Activated T-helper 1 cell treated with Interleukin-2 at 50 U/mL for 16 hours (primary cell): Measurements from ENCODE around the gene MTUS2.

Experiments
- DNase-seq: peaks from one replicate; pipeline ENCODE4 v3.0.0-alpha.2; 2020; ENCODE audit warnings: low read depth

MTUS2 gene

DNA sequence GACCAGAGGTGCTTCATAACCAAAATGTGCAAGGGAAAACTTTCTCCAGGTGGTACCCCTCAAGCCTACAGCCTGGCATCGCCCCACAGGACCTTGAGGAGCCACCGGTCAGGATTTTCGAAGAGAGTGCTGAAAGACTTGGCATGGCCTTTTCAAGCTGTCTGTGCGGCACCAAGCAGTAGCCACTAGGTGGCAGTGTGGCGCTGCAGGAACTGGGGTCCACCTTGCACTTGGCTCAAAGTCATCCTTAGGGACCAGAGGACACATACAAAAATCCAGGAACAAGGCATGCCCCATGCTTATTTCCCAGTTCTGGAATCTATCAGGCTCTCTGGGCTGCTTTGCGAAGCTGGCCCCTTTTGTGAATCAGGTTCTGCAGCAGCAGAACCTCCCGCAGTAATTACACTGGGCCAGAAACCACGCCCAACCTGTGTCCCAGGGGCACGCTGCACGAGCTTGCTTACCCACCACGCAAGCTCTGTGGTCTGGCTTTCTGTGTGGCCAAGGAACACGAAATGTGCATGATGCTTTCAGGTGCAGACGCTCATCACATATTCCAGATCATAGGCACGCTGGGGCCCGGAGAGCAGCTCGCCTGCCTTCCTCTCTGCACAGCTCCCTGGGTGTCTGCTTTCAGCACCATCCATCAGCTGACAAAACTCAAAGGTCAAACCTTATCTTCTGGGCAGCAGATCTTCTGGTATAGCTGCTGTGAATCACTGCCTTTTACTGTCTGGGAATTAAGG lies 688.2 kb downstream of the MTUS2 start:
- DNase-seq: peak; percentile 55

DNA sequence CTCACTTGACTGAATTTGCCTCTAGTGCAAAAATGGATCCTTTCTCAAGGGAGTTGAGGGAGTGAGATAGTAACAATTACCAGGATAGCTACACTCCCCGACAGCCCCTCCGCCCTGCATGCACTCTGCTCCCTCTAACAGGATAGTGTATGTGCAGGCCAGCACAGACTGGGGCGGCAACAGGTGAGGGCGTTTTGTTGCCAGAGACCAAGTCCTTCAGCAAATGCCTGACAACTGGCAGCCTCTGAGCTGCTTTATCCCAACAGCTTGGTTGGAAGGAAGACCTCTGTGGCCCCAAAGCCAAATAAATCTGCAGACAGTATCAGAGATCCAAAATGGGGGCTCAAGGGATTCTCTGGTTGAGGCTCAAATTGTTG lies 688.7 kb downstream of the MTUS2 start:
- no peak for DNase-seq

DNA sequence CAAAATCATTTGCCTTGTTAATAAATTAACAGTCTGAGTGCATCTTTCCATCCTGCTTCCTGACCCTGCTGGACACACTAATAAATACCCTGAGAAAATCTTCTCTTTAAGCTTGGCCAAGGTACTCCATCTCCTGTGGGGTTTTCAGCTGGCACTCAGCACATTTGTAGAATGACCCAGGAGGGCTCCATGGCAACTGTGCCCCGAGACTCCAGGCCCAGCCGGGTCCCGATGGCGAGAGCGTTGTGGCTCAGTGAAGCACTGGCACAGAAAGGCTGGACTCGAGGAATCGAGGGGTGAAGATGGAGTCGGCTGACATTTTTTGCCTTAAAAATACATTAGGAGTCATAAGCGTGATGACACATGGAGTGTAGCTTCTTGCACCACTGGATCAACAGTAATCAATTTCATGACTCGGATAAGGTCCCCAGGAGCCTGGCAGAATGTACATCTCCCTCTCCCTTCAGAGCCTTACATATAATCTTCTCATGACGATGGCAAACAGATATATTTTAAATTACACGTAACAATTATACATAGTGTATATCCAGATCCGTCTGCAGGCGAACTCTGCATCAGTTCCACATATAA lies 690.0 kb downstream of the MTUS2 start:
- no peak for DNase-seq

DNA sequence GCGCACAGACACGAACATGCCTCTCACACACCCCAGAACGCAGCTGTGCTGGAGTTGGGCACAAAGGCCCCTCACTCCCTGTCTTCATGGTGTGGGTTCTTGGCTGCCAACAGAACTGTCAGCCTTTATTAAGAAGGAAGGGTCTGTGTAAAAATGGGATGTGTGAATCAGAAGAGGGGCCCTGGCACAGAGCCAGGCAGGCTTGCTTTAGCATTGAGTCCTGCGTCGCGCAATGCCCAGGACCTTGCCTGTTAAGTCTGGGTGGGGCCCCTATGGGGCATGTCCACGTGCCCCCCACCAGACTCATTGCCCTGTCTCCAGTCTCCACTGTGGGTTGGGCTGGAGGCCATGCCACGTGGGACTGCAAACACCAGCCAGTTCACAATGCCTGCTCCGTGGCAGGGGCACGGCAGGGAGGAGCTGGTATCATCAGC lies 690.5 kb downstream of the MTUS2 start:
- DNase-seq: no peak

DNA sequence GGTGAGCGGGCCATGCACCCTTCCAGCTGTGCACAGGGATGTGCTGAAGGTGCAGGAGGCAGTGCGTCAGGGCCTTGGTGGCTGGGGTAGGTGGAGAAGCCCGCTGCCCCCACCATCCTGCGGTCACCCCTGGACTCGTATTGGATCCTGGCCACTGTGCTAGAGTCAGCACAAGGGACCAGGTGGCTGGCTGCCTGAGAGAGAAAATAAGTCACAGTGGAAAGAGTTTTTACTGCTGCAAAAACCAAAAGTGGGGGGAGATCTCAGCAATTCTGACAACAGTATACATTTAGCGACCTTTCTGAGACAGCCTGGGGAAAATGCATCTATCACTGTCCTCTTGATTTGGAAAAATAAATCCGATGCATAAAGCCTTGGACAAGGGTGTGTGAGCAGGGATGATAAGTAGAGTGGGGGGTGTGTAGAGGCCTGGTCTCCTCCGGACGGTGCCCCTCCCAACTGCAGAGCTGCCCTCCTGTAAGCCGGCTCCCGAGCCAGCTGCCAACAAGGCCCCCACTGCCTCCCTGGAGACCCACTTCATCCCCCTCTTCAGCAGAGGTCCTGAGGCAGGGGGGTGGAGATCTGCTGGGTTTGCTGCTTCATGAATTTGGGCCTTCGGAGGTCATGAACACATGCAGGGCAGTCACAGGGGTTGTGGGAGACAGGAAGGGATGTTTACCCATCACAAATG lies 691.1 kb downstream of the MTUS2 start:
- no peak for DNase-seq

DNA sequence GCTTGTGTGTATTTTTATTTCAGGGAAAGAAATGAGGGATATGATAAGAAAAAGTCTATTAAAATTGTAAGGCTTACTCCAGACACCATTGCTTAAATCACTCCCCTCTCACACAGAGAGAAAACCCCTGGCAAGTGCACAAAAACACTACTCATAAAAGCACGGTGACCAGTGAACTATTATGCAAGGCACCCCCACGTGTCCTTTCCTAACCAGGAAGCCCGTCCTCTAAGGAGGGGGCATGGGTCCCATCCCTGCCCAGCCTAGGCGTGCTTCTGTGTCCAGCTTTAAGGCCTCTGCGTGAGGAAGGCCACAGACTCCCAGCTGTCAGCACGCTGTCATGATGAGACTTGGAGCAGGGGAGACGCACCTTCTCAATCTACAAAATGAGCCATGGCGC lies 691.8 kb downstream of the MTUS2 start:
- no peak for DNase-seq

DNA sequence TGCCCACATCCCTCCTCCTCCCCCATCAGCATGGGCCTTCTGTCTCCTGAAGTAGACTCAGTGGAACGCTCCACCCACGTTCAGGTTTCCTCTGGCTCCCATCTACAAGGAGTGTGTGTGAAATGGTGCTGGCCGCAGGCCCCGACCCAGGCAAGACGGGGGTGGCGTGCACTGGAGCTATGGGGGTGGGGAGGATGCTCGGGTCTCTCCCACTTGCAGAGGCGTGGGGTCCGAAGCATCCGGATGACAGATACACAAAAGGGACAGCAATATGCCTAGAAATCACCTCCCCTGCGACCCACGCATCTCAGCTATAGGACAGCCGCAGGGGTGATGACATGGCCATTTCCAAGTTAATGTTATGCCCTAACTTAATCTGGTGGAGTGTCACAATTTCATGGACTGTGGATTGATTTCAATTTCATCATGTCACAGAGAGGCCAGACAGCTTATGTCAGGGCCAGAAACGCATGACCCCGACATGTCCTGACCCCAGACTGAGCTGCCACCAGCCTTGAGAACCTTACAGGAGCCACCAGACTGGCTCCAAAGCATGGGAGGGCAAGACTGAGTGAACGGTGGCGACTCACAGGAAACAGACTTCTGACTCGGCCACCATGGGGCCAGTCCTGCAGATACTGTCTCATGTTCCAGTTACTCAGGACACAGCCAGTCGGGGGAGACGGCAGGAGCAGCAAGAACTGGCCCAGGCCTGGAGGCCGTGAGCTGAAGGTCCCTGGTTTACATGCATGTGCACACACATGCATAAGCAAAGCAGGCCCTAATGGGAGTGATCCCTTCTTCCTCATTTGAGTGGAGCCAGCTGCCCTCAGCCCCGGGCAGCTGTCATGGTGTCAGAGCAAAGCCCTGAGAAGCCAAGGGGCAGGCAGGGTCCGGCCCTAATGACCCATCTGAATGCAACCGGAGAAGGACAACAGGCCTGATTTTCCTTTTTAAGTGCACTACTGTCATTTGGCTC lies 693.2 kb downstream of the MTUS2 start:
- no peak for DNase-seq

DNA sequence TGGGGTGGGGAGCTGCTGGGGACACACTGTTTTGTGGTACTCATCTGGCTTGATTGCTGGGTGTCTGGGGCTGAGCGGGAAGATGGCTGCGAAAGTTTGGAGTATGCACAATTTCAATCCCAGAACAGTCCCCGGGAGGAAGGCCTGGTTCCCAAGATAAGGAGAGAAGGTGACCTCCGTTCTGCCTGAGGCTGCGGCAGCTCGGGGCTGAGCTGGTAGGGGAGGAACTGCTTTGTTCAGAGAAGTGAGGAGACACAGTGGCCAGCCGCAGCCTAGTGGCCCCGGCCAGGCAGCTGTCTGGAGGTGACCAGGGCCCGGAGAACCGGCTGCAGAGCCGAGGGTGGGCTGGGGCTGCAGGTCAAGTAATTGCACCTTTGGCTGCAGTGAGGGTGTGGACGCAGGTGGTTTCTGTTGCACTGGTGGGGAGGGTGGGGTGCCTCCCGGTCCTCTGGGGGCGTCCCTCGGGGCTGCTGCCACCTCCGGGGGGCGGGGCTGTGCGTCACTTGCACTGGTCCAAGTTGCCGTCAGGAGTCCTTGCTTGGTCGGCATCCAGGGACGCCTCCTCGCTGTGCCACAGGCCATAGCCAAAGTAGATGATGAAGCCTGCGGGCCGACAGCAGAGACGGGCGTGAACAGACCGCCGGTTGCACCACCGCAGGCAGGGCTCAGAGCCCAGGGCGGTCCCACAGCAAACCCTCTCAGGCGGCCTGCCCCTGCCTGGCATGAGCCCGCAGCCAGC lies 694.0 kb downstream of the MTUS2 start:
- DNase-seq: no peak

DNA sequence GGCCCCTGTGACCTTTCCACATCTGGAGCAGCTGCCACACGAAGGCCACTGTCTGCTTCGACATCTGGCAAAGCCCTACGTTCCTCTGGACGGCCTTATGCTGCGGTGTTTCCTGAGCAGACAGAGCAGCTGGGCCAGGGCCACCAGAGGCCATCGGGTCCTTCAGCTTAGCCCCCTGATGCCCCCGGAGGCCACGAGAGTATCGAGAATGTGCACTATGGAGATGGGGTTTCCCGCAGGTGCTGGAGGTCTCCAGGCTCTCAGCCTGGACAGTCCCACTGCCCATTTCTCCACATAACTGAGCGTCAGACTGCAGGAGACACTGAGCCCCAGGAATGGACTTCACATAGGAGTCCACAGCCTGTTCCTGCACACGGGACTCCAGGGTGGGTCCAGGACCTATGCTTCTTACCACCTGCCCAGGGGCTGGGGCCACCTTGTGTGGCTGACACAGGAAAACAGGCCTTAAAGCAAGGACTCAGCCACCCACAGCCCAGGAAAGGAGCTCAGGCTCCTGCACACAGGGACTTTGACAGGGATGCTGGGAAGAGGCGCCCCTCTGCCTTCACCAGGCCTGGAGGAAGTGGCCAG lies 694.7 kb downstream of the MTUS2 start:
- DNase-seq: no peak

DNA sequence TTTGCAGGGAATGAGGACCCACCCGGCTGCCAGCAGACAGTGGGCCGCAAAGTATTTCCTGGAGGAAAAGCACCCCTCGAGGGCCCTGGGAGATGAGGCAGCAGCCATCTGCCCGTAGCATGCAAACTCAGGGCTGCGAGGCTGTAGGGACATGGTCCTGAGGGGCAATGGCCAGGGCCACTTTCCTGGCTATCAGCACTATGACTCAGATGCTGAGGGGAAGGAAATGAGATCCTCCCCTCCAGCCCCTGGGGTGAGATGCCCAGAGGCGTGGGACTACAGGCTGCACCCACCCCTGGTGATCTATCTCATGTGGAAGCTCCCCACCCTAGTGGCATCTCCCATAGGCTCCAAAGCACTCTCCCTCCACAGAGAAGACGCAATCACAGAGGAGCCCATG lies 695.2 kb downstream of the MTUS2 start:
- no peak for DNase-seq

DNA sequence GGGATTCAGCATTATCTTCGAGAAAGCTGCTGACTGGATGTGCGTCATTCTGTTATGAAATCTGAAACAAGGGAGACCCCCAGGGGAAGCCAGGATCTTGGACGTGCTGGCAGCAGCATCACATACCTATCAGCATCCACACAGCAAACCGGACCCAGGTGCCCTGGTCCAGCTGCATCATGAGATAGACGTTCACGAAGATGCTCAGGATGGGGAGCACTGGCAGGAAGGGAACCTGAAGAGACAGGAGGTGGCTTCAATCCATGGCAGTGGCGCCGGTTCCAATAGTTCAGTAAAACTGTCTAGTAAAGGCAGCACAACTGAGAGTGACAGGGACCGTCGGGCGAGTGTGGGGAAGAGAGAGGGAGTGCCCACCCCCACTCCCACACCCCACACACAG lies 695.9 kb downstream of the MTUS2 start:
- DNase-seq: no peak

DNA sequence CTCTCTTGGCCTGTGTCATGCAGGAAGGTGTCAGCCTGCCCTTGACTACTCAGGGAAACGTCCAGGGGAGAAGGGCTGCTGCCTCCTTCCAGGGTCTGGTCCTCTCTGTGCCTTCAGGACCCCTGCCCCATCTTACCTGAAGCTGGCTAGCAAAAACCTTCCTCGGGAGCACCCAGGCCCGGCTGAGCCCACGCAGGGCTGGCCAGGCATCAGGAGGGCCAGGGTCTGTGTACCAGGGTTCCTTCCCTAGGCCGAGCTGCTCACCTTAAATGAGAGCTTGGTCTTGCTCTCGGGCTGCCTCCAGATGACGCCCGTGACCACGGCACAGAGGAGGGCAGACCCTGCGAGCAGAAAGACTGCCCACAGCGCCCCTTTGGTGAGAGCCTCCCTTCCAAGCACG lies 696.7 kb downstream of the MTUS2 start:
- DNase-seq: no peak

DNA sequence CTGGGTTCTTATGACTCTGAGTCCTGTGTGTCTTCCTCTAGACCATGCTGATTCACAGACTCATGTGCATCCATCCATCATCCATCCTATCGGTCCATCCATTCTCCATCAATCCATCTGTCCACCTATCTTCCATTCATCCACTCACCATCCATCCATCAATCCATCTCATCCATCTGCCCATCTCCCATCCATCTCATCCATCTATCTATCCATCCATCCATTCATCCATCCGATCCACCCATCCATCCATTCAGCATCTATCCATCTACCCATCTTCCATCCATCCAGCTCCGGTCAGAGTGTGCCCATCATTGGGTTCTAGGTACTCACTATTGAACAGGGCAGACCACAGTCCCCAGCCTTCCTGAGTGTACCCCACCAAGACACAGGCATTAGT lies 699.8 kb downstream of the MTUS2 start:
- DNase-seq: no peak

DNA sequence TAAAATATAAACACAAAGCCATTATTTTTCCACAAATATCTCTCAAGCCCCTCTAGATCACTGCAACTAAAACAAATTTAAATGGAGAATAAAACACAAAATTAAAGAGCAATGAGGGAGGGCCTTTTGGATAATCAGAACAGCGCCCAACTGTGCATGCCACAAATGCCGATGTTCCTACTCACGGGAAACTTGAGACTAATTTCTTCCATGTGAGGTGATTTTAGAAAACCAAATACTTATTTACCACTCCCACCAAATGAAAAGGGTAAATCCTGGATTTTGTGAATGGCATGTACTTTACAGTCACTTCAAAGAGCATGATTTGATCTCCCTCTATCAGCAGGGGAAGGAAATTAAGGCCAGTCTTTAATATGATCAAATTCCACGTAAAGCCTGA lies 700.5 kb downstream of the MTUS2 start:
- DNase-seq: no peak

DNA sequence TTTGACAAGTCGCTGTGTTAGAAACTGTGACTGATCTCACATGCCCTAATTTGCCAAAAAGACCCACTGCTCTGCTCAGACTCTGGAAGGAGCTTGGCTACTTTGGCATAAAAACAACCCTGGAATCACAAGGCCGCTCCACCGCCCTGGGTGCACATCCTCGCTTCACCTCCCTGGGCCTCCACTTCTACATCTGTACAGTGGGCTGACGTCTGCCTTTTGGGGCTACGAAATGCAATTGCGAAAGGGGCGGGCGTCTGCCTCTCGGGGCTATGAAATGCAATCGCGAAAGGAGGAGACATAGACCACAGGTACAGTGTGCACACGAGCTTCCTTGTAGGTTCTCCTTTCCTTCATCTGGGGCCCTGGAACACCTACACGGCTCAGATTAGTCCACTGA lies 701.2 kb downstream of the MTUS2 start:
- DNase-seq: no peak

DNA sequence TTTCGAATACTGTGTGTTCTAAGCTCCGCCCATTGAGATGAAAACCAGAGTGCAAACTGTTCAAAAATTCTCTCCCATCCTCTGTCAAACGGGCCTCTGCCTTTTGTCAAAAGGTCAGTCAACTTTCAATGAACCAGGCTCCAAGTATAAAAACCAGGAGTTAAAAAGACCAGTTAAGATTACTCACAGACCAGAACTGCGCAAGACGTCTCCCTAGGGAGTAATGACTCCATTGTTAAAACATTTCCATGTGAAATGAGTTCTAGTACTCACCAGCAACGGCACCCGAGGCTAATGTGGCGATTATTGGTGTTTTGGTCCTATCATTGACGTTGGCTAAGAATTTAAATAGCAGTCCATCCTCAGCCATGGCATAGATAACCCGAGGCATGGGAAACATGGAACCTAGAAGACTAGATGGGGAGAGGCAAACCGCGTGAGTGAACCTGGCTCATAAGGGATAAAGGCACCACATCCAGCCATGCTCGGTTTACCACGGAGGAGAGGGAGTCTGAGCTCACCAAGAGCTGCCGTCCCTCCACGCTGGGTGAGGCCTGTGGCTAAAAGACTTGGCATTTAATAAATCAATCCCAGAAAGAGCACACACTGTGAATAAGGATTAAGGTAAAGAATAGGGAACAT lies 702.0 kb downstream of the MTUS2 start:
- DNase-seq: no peak

DNA sequence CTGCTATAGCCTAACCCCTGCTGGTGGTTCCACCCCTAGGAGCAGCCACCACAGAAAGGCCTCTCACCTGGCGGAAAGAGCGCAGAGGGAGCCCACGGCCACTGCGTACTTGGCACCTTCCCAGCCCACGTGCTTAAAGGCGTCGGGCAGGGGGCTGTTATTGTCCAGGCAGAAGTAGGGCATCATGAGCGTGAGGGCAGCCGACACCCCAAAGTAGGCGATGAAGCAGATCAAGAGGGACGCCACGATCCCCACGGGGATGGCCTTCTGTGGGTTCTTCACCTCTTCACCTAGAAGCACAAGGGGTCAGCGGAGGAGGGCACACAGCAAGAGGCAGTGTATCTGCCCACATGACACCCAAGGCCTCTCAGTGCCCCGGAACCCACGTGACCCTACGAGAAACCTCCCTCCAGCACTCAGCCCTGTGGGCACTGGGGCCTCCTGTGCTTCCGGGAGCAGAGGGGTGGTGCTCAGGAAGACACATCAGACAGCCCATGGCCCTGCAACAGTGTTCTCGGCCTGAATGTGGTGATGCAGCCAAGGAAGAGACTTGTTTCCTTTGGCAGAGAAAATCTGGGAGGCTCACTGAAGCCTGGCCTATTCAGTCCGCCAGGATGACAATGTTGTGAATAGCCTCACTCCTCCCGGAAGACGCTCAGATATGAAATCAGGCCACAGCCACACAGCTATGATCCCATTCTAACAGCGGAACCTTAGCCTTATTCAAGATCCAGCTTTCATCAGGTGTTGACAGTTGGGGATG lies 703.2 kb downstream of the MTUS2 start:
- no peak for DNase-seq

DNA sequence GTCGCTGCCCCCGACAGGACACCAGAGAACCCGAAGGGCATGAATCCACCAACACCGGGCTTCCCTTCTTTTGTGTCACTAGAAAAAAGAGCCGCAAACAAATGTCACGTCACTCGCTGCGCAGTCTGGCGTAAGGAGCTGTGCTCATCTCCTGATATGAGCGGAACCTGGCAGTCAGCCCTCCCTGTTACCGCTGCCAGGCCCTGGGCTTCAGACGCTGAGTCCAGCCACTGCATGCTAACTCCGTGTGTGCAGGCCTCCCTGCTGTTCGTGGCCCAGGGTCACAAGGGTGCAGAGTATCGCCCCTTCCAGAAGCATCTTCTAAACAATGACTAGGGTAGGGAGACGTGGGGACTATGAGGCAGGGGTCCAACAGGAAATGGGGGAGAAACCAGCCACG lies 704.0 kb downstream of the MTUS2 start:
- DNase-seq: no peak

DNA sequence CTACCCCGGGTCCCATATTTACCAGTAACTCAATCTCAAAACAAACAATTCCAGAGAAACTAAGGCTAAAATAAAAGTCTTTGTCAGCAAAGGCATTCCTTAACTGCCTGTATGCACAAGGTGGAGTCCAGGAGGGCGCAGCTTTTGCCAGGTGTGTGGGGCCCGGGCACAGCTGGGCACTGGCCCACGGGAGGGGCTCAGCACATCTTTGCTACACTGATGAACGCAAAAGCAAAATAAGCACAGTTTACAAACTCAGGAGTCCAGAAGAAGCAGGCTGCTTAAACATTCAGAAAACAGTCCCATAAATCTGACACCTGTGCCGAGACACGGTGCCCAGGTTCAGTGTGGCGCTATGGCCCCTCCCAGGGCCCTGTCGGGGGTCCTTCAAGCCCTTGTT lies 704.5 kb downstream of the MTUS2 start:
- no peak for DNase-seq

DNA sequence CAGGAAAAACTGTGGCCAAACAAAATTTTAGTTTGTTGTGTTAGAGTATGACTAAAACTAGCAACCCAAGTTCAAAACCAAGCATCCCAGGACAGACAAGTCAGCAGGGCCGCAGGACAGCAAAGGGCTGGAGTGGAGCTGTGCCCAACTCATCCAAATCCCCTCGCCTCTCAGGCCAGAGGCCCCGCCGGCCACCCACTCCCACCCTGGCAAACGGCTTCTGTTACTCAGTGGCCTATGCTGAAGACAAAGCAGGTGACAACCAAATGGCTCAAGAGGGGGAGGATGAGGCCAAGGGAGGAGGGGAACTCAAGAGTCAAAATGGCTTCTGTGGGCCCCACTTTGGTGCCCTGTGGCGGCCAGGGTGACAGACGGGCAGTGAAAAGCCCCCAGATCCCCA lies 705.6 kb downstream of the MTUS2 start:
- DNase-seq: no peak
